Measurements from ENCODE around the gene TMX3. TPM values are rescaled to one million over a fixed set of nuclear protein-coding genes. Genes with fewer than 3 reads are reported as not detected.

The TMX3 gene
- total RNA-seq, 1 experiment from 2014 or later, result 62.4 TPM

DNA sequence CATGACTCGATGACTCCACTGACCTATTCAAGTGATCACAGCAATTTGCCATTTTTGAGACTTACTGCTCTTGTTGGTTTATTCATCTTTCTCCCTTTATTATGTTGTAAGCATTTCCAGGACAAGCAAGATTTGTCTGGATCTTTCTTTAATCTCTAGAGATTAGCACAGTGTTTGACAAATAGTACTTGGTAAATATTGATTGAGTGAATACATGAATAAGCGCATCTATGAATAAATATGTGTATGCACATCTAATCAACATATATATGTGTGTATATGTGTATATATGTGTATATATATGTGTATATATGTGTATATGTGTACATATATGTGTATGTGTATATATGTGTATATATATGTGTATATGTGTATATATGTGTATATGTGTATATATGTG, 7.3 kb downstream of the TMX3 start:
- no peak for DNase-seq (ENCODE audit: low spot score)

- DNase-seq (ENCODE audit: low spot score), result no peak
These were observed 9.8 kb downstream of the TMX3 start for GRCh38 chr18:68705119-68705518.

GRCh38 chr18:68703326-68703725, 11.6 kb downstream of the TMX3 start:
- DNase-seq (ENCODE audit: low spot score), result no peak

DNA sequence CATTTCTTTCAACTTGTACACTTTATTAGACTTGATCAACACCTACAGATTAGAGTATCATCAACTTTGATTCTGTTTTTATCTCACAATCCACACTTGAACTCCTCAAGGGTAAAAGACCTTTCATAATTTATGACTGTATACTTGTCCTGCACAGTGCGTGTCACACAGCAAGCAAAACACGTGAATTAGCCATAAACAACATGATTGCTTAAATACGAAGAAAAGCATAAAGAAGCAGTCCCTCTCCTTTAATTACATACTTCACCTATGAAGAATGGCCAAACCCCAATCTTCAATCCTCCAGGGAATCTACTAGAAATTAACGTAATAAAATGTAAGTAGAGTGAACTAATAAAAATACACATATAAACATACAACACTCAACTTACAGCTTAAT, 13.6 kb downstream of the TMX3 start:
- DNase-seq (ENCODE audit: low spot score), result no peak

- DNase-seq (ENCODE audit: low spot score), result no peak
These were observed 15.9 kb downstream of the TMX3 start for GRCh38 chr18:68699043-68699442.

- no peak for DNase-seq (ENCODE audit: low spot score)
These were observed 18.0 kb downstream of the TMX3 start for GRCh38 chr18:68696937-68697336.

DNA sequence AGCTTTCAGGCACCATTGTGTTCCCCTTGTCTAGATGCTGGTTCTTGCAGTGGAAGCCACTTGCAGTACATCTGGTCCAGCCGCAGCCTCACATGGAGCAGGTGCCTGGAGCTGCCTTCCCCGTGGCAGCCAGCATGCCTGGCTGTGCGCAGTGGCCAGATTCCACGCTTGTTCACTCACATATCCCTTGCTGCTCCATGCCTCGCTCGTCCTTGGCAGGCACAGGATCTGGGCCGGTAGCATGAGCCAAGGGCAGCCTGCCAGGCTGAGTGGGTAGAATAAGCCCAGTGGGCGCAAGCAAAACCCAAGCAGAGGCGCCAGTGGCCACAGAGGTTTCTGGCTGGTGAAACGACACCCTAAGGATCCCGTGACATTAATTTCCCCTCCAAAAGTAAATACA, 20.6 kb downstream of the TMX3 start:
- DNase-seq (ENCODE audit: low spot score), result no peak

DNA sequence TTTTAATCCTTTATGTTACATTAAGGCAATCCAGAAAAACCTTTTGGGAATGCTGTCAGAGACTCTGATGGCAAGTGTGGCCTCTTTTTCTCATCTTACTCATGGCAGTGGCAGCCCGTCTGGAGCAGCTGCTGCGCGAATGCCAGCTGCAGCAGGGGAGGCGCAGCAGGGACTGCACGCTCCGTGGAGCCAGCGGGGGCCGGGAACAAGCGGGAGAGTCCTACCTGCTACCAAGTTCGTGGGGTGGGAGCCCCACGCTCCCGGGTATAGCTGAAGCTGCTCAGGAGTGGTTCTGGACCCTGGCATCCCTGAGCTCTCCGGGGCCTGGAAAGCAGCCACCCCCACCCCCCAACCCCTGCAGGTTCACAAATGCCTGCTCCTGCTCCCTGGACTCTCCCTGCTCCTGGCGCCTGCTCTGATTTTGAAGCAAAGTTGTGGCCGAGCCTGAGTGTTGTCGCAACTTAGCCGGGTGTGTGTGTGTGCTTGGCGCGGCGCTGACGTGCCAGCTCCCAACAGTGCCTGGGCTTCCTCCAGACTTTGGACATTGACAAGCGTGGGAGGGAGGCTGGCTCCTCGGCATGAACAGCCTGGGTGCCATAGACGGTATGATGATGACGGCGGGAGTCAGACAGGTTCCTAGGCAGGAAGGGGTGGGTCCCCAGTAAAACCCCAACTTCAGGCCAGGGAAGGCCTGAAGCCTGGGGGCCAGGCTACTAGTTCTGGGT, 21.7 kb downstream of the TMX3 start:
- no peak for DNase-seq (ENCODE audit: low spot score)

GRCh38 chr18:68679528-68679927, 35.4 kb downstream of the TMX3 start:
- DNase-seq (ENCODE audit: low spot score), result peak; percentile 50

GRCh38 chr18:68676913-68677312, 38.0 kb downstream of the TMX3 start:
- DNase-seq (ENCODE audit: low spot score), result no peak

DNA sequence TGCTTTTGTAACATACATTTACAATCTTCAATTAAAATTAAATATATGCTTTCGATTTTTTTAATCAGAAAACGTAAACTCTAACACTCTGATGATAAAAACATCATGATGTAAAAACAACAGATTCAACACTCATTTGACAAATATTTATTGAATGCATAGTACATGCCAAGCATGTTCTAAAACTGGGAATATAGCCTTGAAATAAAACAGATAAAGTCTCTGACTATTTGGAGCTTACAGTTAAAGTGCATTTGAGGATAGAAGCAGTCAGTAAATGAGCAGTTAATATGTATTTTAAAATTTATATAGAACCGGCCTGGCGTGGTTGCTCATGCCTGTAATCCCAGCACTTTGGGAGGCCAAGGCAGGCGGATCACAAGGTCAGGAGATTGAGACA, 47.8 kb downstream of the TMX3 start:
- DNase-seq (ENCODE audit: low spot score), result no peak

GRCh38 chr18:68666381-68666780, 48.5 kb downstream of the TMX3 start:
- no peak for DNase-seq (ENCODE audit: low spot score)

- no peak for DNase-seq (ENCODE audit: low spot score)
These were observed 49.3 kb downstream of the TMX3 start for GRCh38 chr18:68665628-68666027.

- DNase-seq (ENCODE audit: low spot score), result peak; percentile 44
These were observed 52.2 kb downstream of the TMX3 start for GRCh38 chr18:68662754-68663153.

DNA sequence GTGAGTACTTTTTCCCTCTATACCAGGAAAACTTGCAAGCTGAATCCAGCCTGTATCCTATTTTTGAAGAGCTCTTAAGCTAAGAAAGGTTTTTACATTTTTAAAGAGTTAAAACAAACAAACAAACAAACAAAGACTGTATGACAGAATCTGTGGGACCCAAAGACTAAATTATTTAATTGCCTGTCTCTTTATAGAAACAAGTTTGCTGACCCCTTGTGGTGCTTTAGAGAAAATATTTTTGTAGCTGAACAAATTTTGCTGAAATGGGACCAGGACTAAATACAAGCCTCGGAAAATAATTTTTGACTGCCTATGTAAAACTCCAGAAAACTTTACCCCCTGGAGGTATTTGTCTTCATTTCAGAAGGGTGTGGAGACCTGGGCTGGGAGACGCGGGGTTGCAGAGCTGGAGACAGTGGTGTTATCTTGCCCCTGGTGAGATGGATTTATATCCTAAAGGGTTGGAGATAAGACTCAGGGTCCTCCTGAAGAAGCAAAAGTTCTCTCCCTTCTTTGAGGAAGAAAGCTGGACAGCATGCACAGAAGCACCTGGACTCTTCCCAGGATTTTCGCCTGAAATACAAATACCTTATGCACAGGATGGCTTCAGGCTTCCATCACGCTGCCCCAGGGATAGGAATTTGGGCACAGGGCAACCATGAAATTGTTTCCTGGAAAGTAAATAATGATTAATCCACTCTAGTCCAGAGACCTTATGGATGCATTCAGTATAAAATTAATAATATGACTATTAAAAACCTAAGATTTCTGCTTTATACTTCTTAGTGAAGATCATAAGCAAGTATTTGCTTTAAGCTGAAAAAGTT, 54.3 kb downstream of the TMX3 start:
- DNase-seq (ENCODE audit: low spot score), result peak; percentile 56

DNA sequence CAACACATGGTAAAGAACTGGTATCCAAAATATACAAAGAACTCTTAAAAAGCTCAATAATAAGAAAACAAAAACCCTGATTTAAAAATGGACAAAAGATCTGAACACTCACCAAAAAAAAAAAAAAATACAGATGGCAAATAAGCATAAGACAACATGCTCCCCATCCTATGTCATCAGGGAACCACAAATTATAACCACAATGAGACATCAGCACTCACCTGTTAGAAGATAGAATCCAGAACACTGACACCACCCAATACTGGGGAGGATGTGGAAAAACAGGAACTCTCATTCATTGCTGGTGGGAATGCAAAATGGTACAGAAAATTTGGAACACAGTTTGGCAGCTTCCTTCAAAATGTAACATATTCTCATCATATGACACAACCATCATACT, 66.7 kb downstream of the TMX3 start:
- no peak for DNase-seq (ENCODE audit: low spot score)

- no peak for DNase-seq (ENCODE audit: low spot score)
These were observed 72.9 kb downstream of the TMX3 start for GRCh38 chr18:68642003-68642402.

GRCh38 chr18:68640861-68641260, 74.0 kb downstream of the TMX3 start:
- DNase-seq (ENCODE audit: low spot score), result no peak

DNA sequence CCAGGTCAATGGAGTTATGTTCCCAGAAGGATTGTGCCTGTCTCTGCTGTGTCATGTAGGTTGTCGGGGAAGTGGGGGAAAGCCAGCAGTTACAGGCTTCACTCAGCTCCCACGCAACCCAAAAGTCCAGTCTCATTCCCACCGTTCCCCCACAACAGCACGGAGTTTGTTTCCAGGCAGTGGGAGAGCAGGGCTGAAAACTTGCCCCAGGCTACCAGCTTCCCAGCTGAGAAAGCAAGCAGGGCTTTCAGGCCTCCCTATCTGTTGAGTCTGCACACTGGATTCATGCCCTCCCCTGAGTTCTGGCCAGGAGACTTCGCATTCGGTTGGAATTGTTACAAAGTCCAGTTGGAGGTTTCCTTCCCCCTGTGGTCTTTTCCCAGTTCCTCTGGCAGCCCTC, 76.3 kb downstream of the TMX3 start:
- DNase-seq (ENCODE audit: low spot score), result no peak

GRCh38 chr18:68627812-68628211, 87.1 kb downstream of the TMX3 start:
- DNase-seq (ENCODE audit: low spot score), result no peak

Data from H4 (cell line).